ENCODE results near the gene CYP4V2. TPM values are rescaled to one million over a fixed set of nuclear protein-coding genes. Genes with fewer than 3 reads are reported as not detected.

The CYP4V2 gene
- total RNA-seq, 4 donors from 2014 or later, result 9.7 to 22.5 (median 19.7) TPM

DNA sequence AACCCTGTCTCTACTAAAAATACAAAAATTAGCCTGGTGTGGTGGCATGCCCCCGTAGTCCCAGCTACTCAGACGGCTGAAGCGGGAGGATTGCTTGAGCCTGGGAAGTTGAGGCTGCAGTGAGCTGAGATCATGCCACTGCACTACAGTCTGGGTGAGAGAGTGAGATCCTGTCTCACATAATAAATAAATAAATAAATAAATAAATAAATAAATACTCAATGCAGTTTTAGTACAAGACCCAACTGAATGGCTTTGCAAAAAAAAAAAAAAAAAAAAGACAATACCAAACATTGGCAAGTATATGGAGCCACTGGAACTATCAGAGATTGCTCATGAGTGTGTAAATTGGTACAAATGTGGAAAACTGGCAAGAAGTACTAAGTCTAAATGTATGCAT lies 3.3 kb upstream of the CYP4V2 start:
- H3K36me3 ChIP-seq, result no peaks in the 10 kb centered on the region
- no peak overlapping the region for H3K4me3 ChIP-seq
- no peaks in the 10 kb centered on the region for H3K27me3 ChIP-seq
- no peak overlapping the region for H3K27ac ChIP-seq
- no peaks in the 10 kb centered on the region for H3K4me1 ChIP-seq
- DNase-seq, result no peak
- intact Hi-C loops (cut with DNase I; ENCODE audit: low total_unique reads), result no loop called here
- no peak for TF ChIP-seq POLR2A (IDR thresholded peaks at IDR 0.05)
- TF ChIP-seq, protein P1, sequence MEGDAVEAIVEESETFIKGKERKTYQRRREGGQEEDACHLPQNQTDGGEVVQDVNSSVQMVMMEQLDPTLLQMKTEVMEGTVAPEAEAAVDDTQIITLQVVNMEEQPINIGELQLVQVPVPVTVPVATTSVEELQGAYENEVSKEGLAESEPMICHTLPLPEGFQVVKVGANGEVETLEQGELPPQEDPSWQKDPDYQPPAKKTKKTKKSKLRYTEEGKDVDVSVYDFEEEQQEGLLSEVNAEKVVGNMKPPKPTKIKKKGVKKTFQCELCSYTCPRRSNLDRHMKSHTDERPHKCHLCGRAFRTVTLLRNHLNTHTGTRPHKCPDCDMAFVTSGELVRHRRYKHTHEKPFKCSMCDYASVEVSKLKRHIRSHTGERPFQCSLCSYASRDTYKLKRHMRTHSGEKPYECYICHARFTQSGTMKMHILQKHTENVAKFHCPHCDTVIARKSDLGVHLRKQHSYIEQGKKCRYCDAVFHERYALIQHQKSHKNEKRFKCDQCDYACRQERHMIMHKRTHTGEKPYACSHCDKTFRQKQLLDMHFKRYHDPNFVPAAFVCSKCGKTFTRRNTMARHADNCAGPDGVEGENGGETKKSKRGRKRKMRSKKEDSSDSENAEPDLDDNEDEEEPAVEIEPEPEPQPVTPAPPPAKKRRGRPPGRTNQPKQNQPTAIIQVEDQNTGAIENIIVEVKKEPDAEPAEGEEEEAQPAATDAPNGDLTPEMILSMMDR (IDR thresholded peaks at IDR 0.05), result no peak
- H3K9me3 ChIP-seq, result no peaks in the 10 kb centered on the region

DNA sequence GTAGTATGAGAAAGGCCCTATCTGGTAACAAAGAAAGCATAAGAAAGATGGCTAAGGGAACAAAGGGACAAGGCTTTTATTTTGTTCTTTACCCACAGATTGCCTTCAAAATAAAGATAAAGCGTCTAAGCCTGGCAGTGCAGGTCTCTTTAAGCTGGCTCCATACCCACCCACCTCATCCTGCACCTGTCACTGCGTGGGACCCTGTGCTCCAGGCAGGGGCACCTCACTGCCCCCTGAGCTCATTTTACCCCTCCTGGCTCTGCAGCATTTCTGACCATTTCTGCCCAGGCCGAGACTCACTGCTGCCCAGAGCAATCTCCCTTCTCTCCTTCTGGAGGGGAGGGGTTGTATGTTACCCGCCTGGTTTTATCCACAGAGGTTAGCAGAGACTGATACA lies 1.7 kb upstream of the CYP4V2 start:
- Histone ChIP-seq H3K4me1 (no peaks in the 10 kb centered on the region), H3K27ac (peak overlapping the region; percentile 94 to 96), H3K27me3 (no peaks in the 10 kb centered on the region), H3K9me3 (no peaks in the 10 kb centered on the region), H3K36me3 (no peaks in the 10 kb centered on the region), H3K4me3 (no peak overlapping the region)
- DNase-seq, result no peak
- TF ChIP-seq, protein P1 (IDR thresholded peaks at IDR 0.05), result no peak
- TF ChIP-seq POLR2A (IDR thresholded peaks at IDR 0.05), result no peak
- intact Hi-C loops (cut with DNase I; ENCODE audit: low total_unique reads), result no loop called here

DNA sequence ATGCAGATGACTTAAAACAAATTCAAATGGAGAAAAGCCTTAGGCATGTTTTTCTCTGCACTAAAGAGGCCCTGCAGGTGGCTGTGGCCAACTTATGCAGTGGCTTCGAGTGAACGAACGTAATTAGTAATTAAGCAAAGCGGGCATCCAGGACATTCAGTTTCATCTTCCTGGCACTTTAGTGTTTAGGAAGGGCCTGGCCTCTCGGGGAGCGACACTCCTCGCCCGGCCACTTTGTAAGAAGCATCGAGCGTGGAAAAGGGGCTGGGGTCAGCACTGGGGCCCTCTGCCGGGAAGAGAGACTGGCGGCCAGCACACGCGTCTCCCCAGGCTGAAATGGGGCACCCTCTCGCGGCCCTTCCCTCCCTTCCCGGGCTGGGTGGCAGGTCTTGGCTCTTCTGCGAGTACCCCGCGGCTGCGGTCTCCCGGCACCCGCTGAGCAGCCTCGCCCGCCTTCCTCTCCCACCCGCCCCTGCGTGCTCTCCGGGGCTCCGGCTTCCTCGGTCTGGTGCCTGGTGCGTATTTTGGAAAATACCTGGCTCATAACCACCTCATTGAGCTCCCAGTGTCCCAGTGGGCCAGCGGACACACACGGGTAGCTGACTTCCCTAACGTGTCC lies 677 bp upstream of the CYP4V2 start:
- DNase-seq, result no peak
- no peaks in the 10 kb centered on the region for H3K4me1 ChIP-seq
- H3K36me3 ChIP-seq, result no peaks in the 10 kb centered on the region
- H3K9me3 ChIP-seq, result no peaks in the 10 kb centered on the region
- no peaks in the 10 kb centered on the region for H3K27me3 ChIP-seq
- H3K27ac ChIP-seq, result peak overlapping the region; percentile 94 to 96
- intact Hi-C loops (cut with DNase I; ENCODE audit: low total_unique reads), result no loop called here
- H3K4me3 ChIP-seq, result peak overlapping the region; percentile 85 to 87
- TF ChIP-seq, protein P1 (IDR thresholded peaks at IDR 0.05), result no peak
- TF ChIP-seq POLR2A (IDR thresholded peaks at IDR 0.05), result no peak

DNA sequence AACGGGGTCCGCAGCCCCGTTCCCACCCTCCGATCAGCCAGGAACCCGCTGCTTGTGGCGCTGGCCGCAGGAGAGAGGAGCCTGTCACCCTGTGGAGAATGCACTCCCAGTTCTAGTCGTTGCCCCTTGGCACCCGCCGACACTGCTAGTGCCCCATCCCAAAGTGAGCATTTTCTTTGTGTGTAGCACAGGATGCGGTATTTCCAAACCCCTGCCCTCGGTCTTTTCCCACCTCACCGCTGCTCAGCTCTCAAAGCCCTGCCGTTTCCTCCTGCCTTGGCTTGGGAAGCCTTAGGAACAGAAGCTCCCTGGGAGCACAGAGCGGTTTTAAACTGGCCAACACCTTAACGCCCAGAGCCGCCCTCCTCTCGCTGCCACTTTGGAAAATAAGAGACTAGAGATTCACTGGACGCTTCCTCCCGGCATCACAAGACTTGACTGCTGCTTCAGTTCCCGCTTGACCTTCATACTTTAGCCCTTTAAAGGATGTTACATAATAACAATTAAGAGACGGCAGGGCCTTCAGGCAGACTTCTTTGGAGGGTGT lies 772 bp downstream of the CYP4V2 start:
- intact Hi-C loops (cut with DNase I; ENCODE audit: low total_unique reads), result no loop called here
- DNase-seq, result peak; percentile 36 to 46
- Histone ChIP-seq H3K9me3 (no peaks in the 10 kb centered on the region), H3K4me1 (no peaks in the 10 kb centered on the region), H3K27ac (peak overlapping the region; percentile 94 to 96), H3K4me3 (peak overlapping the region; percentile 85 to 87), H3K27me3 (no peaks in the 10 kb centered on the region), H3K36me3 (no peaks in the 10 kb centered on the region)
- no peak for TF ChIP-seq POLR2A (IDR thresholded peaks at IDR 0.05)
- TF ChIP-seq, protein P1 (IDR thresholded peaks at IDR 0.05), result no peak

DNA sequence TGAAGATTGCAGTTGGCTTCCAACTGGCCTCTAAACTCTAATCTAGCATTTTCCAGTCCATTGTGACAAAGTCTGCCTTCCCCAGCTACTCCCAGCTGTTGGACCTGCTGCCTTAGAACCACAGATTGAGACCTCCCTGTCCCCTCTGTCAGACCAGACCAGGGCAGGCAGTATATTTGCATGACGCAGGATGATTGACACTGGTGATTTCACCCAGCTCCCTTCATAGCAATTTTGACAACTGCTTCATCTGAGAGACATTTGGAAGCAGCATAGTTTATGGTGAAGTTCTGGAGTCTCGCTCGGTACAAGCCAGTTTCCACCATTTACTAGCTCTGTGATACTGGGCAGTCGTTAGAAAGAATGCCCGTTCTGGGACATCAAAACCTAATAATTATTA lies 2.5 kb downstream of the CYP4V2 start:
- Histone ChIP-seq H3K36me3 (no peaks in the 10 kb centered on the region), H3K27ac (no peak overlapping the region), H3K4me1 (no peaks in the 10 kb centered on the region), H3K9me3 (no peaks in the 10 kb centered on the region), H3K4me3 (no peak overlapping the region), H3K27me3 (no peaks in the 10 kb centered on the region)
- DNase-seq, result no peak
- TF ChIP-seq POLR2A (IDR thresholded peaks at IDR 0.05), result no peak
- TF ChIP-seq, protein P1 (IDR thresholded peaks at IDR 0.05), result no peak
- intact Hi-C loops (cut with DNase I; ENCODE audit: low total_unique reads), result no loop called here
